Transverse colon (tissue), 4 donors: ENCODE results near the gene SDS. TPM values are rescaled to one million over a fixed set of nuclear protein-coding genes. Genes with fewer than 3 reads are reported as not detected.

Experiments used
- DNase-seq: peaks from one replicate; pipeline ENCODE4 v3.0.0-alpha.2; 2019
- H3K27ac ChIP-seq, 4 donors: fragments of 200-600 bp; sonication (generic); 2 replicates each; pipeline ENCODE4 v1.5.1; 2016 to 2018; ENCODE audit warnings: inconsistent platforms in 4 of 4
- H3K27me3 ChIP-seq: fragments of 200-600 bp; sonication (generic); 2 replicates; pipeline ENCODE4 v1.5.1; 2017; ENCODE audit warnings: inconsistent platforms
- H3K36me3 ChIP-seq, 4 donors: fragments of 200-600 bp; sonication (generic); 2 replicates each; pipeline ENCODE4 v1.5.1; 2017 to 2019; ENCODE audit warnings: inconsistent platforms in 4 of 4
- H3K4me1 ChIP-seq, 4 donors: fragments of 200-600 bp; sonication (generic); 2 replicates each; pipeline ENCODE4 v1.5.1; 2017 to 2020; ENCODE audit warnings: inconsistent platforms in 4 of 4
- H3K4me3 ChIP-seq, 4 donors: fragments of 200-600 bp; sonication (generic); 1 replicate in 1 of 4; 2 replicates in 3 of 4; pipeline versions ENCODE4 v1.5.1 to v1.6.1; 2017 to 2019; ENCODE audit warnings: inconsistent platforms in 4 of 4
- H3K9me3 ChIP-seq, 2 donors: fragments of 200-600 bp; sonication (generic); 2 replicates each; pipeline ENCODE4 v1.5.1; 2017 to 2019; ENCODE audit warnings: inconsistent platforms in 2 of 2
- CTCF ChIP-seq, 5 experiments: fragments of 200-600 bp in 3 of 5; fragments of 450-650 bp in 2 of 5; sonication (generic) in 3 of 5; IDR thresholded peaks; 1 replicate in 2 of 5; 2 replicates in 3 of 5; pipeline ENCODE4 v1.5.1; 2016 to 2017; ENCODE audit warnings: antibody characterized with exemption in 5 of 5, inconsistent platforms in 3 of 5, mild to moderate bottlenecking in 2 of 5, moderate library complexity in 1 of 5
- EP300 ChIP-seq: sonication (generic); formaldehyde crosslinking; IDR thresholded peaks from one replicate; pipeline ENCODE4 v1.6.1; 2017; ENCODE audit warnings: antibody characterized with exemption, low read depth
- POLR2A ChIP-seq: fragments of 450-650 bp; IDR thresholded peaks from one replicate; pipeline ENCODE4 v1.6.1; 2016; ENCODE audit warnings: antibody characterized with exemption, mild to moderate bottlenecking, moderate library complexity
- POLR2AphosphoS5 ChIP-seq, 3 donors: sonication (generic); formaldehyde crosslinking; IDR thresholded peaks; one replicate each; pipeline ENCODE4 v1.6.1; 2016; ENCODE audit warnings: antibody characterized with exemption in 3 of 3
- WGBS, 2 donors: methylation state at CpG; one replicate each; pipeline ENCODE4 v1.1.5; 2018; ENCODE audit warnings: low coverage in 1 of 2; 5-methylcytosine and 5-hydroxymethylcytosine counted together
- in situ Hi-C, 4 donors: fragments of 200-750 bp; cut with MboI; loops; one replicate each; pipeline versions ENCODE4 v1.15.0 to v1.15.1; 2017; ENCODE audit warnings: low sequenced_read_pairs in 3 of 4, low pct_ligation_motif_present in 1 of 4, low pct_unique_long_range_greater_than_20kb in 1 of 4
- intact Hi-C: fragments of 100-400 bp; cut with DNase I; formaldehyde crosslinking; loops from one replicate; pipeline ENCODE4 v1.15.1; 2023; ENCODE audit warnings: low total_unique reads
- total RNA-seq, 4 donors: library from RNA; depleted of rRNA; stranded (reverse); fragments of >200 nt; gene quantifications; one replicate each; pipeline ENCODE4 v1.1.0, GENCODE V29; 2016

SDS gene
- total RNA-seq, 4 donors from 2014 or later: 1.2 to 7.1 (median 5.7) TPM; not detected in 1

DNA sequence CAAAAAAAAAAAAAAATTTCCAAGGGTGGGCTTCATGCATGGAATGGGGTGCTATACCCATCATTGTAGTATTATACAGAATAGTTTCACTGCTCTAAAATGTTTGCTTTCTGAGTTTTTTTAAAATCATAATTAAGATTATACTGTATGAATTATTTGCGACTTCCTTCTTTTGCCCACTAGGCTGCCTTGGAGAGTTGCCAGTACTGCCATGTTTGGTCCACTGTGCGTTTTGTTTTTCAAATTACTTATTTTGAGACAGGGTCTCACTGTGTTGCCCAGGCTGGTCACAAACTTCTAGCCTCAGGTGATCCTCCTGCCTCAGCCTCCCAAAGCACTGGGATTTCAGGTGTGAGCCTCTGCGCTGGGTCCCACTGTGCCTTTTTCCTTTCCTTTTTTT lies 25.4 kb downstream of the SDS start:
- TF ChIP-seq EP300 (no peak), POLR2AphosphoS5 (IDR thresholded peaks at IDR 0.05) (no peak), CTCF (IDR thresholded peaks at IDR 0.05) (no peak), POLR2A (no peak)
- intact Hi-C loops (no loop called here), in situ Hi-C loops (no loop called here)
- 88 to 100% methylated on average over 3 of the region's 3 CpGs for WGBS, 2 donors
- Histone ChIP-seq H3K9me3 (no peaks in the 10 kb centered on the region), H3K27ac (no peak overlapping the region), H3K4me1 (no peaks in the 10 kb centered on the region), H3K27me3 (no peaks in the 10 kb centered on the region), H3K4me3 (no peak overlapping the region), H3K36me3 (peaks cover 0 to 6% (median 0%) of the 10 kb centered on the region in 4 donors)
- no peak for DNase-seq

DNA sequence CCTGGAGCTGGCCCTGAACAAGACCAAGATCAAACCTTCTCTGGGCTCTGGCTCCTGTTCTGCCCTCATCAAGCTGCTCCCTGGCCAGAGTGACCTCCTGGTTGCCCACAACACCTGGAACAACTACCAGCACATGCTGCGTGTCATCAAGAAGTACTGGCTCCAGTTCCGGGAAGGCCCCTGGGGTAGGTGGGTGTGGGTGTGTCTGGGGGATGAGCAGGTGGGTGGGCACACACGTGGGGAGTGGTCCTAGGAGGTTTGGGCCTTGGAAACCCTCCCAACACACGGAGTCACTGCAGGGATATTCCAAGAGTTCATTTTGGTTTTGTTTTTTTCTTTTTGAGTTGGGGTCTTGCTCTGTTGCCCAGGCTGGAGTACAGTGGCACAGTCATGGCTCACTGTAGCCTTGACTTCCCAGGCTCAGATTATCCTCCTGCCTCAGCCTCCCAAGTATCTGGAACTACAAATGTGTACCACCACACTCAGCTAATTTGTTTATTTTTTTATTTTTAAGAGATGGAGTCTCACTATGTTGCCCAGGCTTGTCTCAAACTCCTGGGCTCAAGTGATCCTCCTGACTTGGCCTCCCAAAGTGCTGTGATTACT lies 28.8 kb downstream of the SDS start:
- no peak for TF ChIP-seq CTCF (IDR thresholded peaks at IDR 0.05)
- TF ChIP-seq POLR2AphosphoS5 (IDR thresholded peaks at IDR 0.05): no peak
- no peak for TF ChIP-seq EP300
- TF ChIP-seq POLR2A: no peak
- 92% methylated on average over 4 of the region's 4 CpGs; no CpG with 5 or more reads in 1 of the 2 donors for WGBS, 2 donors
- no peak for DNase-seq

DNA sequence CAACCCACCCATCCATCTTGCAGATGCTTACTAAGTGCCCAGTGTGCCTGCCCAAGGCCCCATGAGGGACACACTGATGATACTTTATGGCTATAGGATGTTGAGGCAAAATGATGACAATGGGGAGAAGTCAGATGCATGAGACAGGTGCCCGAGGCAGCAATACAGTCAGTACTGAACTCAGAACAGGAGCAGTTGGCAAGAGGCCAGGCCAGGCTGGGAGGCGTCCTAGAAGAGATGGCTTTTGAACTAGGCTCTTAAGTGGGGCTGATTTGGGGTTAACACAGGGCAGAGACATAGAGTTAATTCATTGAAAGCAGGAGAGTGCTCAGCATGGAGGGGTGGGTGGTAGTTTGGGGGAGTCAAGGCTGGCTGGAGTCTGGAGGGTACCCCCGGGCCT lies 29.7 kb downstream of the SDS start:
- 60 to 82% methylated on average over 1 to 3 of the region's 3 CpGs for WGBS, 2 donors
- Histone ChIP-seq H3K4me1 (no peaks in the 10 kb centered on the region), H3K9me3 (no peaks in the 10 kb centered on the region), H3K36me3 (peaks cover 0 to 6% (median 0%) of the 10 kb centered on the region in 4 donors), H3K4me3 (no peak overlapping the region), H3K27me3 (no peaks in the 10 kb centered on the region), H3K27ac (no peak overlapping the region)
- TF ChIP-seq CTCF (IDR thresholded peaks at IDR 0.05): no peak
- DNase-seq: no peak
- intact Hi-C loops (no loop called here), in situ Hi-C loops (no loop called here)

More for the DNA sequence above, 28.8 kb downstream of the SDS start:
- Histone ChIP-seq H3K4me1 (no peaks in the 10 kb centered on the region), H3K36me3 (peaks cover 0 to 6% (median 0%) of the 10 kb centered on the region in 4 donors), H3K4me3 (no peak overlapping the region), H3K9me3 (no peaks in the 10 kb centered on the region), H3K27ac (no peak overlapping the region), H3K27me3 (no peaks in the 10 kb centered on the region)
- in situ Hi-C loops: no loop called here
- intact Hi-C loops: no loop called here

DNA sequence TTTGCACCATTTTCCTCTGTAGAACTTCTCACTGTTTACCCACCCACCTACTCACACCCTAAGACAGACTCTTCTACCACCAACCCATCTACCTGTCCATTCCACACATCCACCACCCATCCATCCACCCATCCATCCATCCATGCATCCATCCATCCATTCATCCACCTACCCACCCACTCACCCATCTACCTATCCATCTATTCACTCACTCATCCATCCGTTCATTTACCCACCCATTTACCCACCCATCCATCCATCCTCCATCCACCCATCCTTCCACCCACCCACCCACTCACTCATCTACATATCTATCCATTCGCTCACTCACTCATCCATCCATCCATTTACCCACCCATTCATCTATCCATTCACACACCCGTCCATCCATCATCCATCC lies 30.2 kb downstream of the SDS start:
- TF ChIP-seq POLR2AphosphoS5 (IDR thresholded peaks at IDR 0.05) (no peak), CTCF (IDR thresholded peaks at IDR 0.05) (no peak), EP300 (no peak), POLR2A (no peak)
- intact Hi-C loops: no loop called here
- 92 to 94% methylated on average over 3 of the region's 3 CpGs for WGBS, 2 donors
- Histone ChIP-seq H3K36me3 (peaks cover 0 to 6% (median 0%) of the 10 kb centered on the region in 4 donors), H3K27me3 (no peaks in the 10 kb centered on the region), H3K9me3 (no peaks in the 10 kb centered on the region), H3K4me1 (no peaks in the 10 kb centered on the region), H3K27ac (no peak overlapping the region), H3K4me3 (no peak overlapping the region)
- DNase-seq: no peak
- in situ Hi-C loops: no loop called here
